HFFc6 (cell line): ENCODE data around the gene PLXNA4. TPM values are rescaled to one million over a fixed set of nuclear protein-coding genes. Genes with fewer than 3 reads are reported as not detected.

Experiments used
- DNase-seq: peaks from one replicate; pipeline ENCODE4 v3.0.0-alpha.2; 2018
- H3K27ac Mint-ChIP-seq: 2 replicates; pipeline ENCODE4 v1.8.0; 2020; ENCODE audit warnings: mild to moderate bottlenecking, mixed read lengths
- H3K27me3 Mint-ChIP-seq: 2 replicates; pipeline ENCODE4 v1.8.0; 2021; ENCODE audit warnings: mild to moderate bottlenecking, moderate library complexity, mixed read lengths; ENCODE audit not compliant: insufficient read depth
- H3K36me3 Mint-ChIP-seq: 2 replicates; pipeline ENCODE4 v1.8.0; 2021; ENCODE audit warnings: low read depth, mixed read lengths
- H3K4me1 Mint-ChIP-seq: 2 replicates; pipeline ENCODE4 v1.8.0; 2020; ENCODE audit warnings: low read depth, mixed read lengths
- H3K4me3 Mint-ChIP-seq: 2 replicates; pipeline ENCODE4 v1.8.0; 2020; ENCODE audit warnings: mild to moderate bottlenecking, moderate library complexity, mixed read lengths
- H3K9me3 Mint-ChIP-seq: 2 replicates; pipeline ENCODE4 v1.8.0; 2020; ENCODE audit warnings: mild to moderate bottlenecking, mixed read lengths
- total RNA-seq, 6 experiments: library from RNA; stranded (reverse); fragmentation: NEBNext Ultra II Directional; extraction: Animal tissue kit (Norgen Biotek cat#: 25700); gene quantifications; 2 replicates in 1 of 6; 3 replicates in 5 of 6; pipeline ENCODE4 v1.2.3, GENCODE V29; 2021
- TF ChIP-seq, protein P1 (sequence below): fragments of 200-600 bp; sonication (generic); IDR thresholded peaks from 2 replicates; pipeline ENCODE4 v1.5.0; 2021; ENCODE audit warnings: antibody characterized with exemption, mild to moderate bottlenecking

The PLXNA4 gene
- total RNA-seq, 6 experiments from 2014 or later: 0.02 to 0.14 (median 0.05) TPM; not detected in 2

DNA sequence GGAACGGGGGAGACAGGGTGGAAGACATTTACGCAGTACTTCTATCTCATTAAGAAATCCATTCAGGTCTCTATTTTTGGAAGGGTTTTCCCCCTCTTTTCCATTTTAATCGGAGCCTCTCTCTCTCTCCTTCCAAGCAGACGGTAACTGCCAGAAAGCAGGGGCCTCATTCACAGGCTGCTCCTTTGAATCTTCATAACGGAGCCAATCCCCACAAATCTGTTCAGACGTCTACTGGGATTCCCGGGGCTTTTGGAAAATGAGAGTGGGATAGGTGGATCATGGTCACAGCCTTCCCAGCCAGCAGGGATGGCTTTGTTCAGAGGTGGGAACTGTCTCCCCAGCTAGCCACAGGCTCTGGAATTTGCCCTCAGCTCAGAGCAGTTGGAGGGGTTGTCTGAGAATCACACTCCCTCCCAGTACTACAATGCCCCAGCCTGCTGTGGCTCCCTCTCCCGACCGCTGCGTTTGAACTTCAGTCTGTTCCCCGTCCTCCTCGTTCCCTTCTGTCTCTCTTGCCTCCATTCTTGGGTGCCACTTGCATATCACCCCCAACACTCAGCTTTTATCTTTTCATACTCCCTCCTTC is 413.6 kb downstream of the PLXNA4 start:
- H3K4me3 Mint-ChIP-seq: no peak overlapping the region
- no peaks in the 10 kb centered on the region for H3K36me3 Mint-ChIP-seq
- H3K27ac Mint-ChIP-seq: no peak overlapping the region
- TF ChIP-seq, protein P1, sequence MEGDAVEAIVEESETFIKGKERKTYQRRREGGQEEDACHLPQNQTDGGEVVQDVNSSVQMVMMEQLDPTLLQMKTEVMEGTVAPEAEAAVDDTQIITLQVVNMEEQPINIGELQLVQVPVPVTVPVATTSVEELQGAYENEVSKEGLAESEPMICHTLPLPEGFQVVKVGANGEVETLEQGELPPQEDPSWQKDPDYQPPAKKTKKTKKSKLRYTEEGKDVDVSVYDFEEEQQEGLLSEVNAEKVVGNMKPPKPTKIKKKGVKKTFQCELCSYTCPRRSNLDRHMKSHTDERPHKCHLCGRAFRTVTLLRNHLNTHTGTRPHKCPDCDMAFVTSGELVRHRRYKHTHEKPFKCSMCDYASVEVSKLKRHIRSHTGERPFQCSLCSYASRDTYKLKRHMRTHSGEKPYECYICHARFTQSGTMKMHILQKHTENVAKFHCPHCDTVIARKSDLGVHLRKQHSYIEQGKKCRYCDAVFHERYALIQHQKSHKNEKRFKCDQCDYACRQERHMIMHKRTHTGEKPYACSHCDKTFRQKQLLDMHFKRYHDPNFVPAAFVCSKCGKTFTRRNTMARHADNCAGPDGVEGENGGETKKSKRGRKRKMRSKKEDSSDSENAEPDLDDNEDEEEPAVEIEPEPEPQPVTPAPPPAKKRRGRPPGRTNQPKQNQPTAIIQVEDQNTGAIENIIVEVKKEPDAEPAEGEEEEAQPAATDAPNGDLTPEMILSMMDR: no peak
- no peak for DNase-seq
- H3K27me3 Mint-ChIP-seq: peaks cover 48% of the 10 kb centered on the region
- H3K9me3 Mint-ChIP-seq: no peaks in the 10 kb centered on the region
- no peaks in the 10 kb centered on the region for H3K4me1 Mint-ChIP-seq

DNA sequence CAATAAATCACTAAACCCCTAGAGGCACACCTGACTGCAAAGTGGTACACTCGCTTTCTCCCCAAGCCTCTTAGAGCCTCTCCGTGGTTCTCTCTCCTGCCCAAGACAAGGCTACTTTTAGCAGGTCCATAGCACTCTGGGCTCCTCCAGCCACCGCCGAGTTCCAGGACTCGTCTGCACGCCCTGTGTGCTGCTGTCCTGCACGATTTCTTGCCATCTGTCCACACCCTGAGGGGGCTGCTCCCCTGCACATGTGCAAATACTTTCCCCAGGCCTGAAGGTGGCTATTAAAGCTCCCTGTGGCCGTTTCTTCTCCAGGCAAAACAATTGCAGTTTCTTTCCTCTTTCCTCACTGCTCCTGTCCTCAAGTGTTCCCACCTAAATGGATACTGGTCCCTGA is 414.3 kb downstream of the PLXNA4 start:
- peaks cover 53% of the 10 kb centered on the region for H3K27me3 Mint-ChIP-seq
- no peak for DNase-seq
- no peaks in the 10 kb centered on the region for H3K36me3 Mint-ChIP-seq
- TF ChIP-seq, protein P1: no peak
- H3K4me1 Mint-ChIP-seq: no peaks in the 10 kb centered on the region
- no peaks in the 10 kb centered on the region for H3K9me3 Mint-ChIP-seq
- no peak overlapping the region for H3K4me3 Mint-ChIP-seq
- no peak overlapping the region for H3K27ac Mint-ChIP-seq

DNA sequence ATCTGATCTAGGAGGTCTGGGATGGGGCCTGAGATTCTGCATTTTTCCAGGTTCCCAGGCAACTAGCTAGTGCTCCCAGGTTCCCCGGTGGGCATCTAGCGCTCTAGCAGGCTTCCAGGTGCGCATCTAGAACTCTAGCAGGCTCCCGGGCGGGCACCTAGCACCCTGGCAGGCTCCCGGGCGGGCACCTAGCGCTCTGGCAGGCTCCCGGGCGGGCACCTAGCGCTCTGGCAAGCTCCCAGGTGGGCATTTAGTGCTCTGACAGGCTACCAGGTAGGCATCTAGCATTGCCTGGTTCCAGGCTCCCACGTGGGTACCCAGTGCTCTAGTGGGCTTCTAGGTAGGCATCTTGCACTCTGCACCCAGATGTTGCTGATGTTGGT is 414.7 kb downstream of the PLXNA4 start:
- Mint-ChIP-seq H3K9me3 (no peaks in the 10 kb centered on the region), H3K27ac (no peak overlapping the region), H3K27me3 (peaks cover 54% of the 10 kb centered on the region), H3K4me3 (no peak overlapping the region), H3K4me1 (no peaks in the 10 kb centered on the region), H3K36me3 (no peaks in the 10 kb centered on the region)
- no peak for DNase-seq
- TF ChIP-seq, protein P1: no peak

DNA sequence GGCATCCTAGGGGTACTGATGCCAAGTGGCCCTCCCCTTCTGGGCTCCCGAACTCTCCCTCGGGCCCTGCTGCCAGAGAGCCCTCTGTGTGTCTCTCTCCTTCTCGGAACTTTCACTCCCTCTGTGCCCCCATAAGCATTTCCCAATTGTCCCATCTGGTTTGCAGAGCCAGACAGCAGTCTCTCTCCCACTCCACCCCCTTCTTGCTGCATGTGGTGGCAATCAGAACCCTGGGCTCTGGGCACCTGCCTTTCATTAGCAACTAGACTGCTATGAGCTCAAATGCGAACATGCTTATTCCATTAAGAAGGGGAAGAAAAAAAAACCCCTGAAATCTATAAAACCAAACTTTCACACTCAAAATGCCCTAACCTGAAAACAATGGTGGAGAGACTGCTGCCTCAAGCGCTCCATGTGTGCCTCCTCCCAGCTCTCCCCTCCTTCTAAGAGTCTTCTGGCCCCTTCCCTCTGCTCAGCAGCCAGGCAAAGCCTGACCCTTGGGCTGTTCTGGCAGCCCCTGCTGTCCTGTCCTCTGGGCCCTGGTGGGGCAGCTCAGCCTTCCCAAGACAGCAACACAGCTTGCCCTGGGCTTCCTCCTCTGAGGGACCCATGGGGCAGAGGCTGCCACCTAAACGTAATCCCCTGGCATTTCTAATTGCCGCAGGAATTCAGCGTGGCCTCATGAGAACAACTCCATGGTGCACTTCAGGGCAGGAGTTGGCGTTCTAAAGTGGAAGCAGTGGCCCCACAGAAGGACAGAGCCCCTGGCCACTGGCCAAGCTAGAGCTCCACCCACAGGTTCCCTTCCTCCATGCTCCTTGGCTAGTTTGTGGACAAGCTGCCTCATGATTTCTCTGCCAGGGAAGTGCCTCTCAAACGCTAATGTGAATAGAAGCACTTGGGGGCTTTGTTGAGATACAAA is 415.4 kb downstream of the PLXNA4 start:
- no peaks in the 10 kb centered on the region for H3K4me1 Mint-ChIP-seq
- H3K27ac Mint-ChIP-seq: no peak overlapping the region
- peaks cover 57% of the 10 kb centered on the region for H3K27me3 Mint-ChIP-seq
- no peaks in the 10 kb centered on the region for H3K9me3 Mint-ChIP-seq
- no peak for DNase-seq
- H3K36me3 Mint-ChIP-seq: no peaks in the 10 kb centered on the region
- no peak overlapping the region for H3K4me3 Mint-ChIP-seq
- TF ChIP-seq, protein P1: no peak

DNA sequence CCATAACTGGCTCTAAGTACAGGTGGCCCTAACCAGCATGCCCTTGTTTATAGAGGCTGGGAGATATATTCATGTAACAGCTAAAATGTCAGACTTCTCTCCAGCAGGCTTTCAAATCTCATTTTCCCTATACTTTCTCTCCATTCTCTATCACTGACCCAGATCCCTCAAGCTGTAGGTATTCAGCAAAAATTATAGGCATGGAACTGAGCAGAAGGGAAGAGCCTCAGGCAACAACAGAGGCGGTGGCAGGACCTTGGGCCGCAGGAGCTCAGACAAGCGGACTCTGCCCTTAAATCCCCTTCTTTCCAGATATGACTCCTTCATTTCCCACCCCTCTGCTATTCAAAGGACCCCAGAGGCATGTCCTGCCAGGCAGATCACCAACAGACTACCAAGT is 417.4 kb downstream of the PLXNA4 start:
- no peaks in the 10 kb centered on the region for H3K36me3 Mint-ChIP-seq

More for the DNA sequence above, 417.4 kb downstream of the PLXNA4 start:
- H3K9me3 Mint-ChIP-seq: no peaks in the 10 kb centered on the region
- DNase-seq: no peak
- H3K27ac Mint-ChIP-seq: no peak overlapping the region
- H3K4me3 Mint-ChIP-seq: no peak overlapping the region
- no peaks in the 10 kb centered on the region for H3K4me1 Mint-ChIP-seq
- peaks cover 58% of the 10 kb centered on the region for H3K27me3 Mint-ChIP-seq
- TF ChIP-seq, protein P1: no peak
